HL-60 (cell line): ENCODE results near the gene CAMSAP2.

Experiments
- GABPA ChIP-seq: IDR thresholded peaks from 2 replicates; pipeline ENCODE4 v1.6.1; 2012; ENCODE audit warnings: low read depth
- POLR2AphosphoS5 ChIP-seq: IDR thresholded peaks from 2 replicates; pipeline ENCODE4 v1.6.1; 2012; ENCODE audit warnings: low read depth
- SPI1 ChIP-seq: IDR thresholded peaks from 2 replicates; pipeline ENCODE4 v1.6.1; 2012; ENCODE audit warnings: low read depth, mild to moderate bottlenecking, borderline replicate concordance
- TF ChIP-seq, protein P1 (sequence below): IDR thresholded peaks from one replicate; pipeline ENCODE4 v1.5.1; 2011; ENCODE audit warnings: low read length, control low read depth, inconsistent platforms; ENCODE audit not compliant: insufficient read depth
- TF ChIP-seq, protein P2 (sequence below): IDR thresholded peaks from 2 replicates; pipeline ENCODE4 v1.6.1; 2012; ENCODE audit warnings: low read depth; ENCODE audit not compliant: insufficient replicate concordance

GRCh38 chr1:200775850-200776249 lies 37.2 kb downstream of the CAMSAP2 start:
- TF ChIP-seq, protein P1, sequence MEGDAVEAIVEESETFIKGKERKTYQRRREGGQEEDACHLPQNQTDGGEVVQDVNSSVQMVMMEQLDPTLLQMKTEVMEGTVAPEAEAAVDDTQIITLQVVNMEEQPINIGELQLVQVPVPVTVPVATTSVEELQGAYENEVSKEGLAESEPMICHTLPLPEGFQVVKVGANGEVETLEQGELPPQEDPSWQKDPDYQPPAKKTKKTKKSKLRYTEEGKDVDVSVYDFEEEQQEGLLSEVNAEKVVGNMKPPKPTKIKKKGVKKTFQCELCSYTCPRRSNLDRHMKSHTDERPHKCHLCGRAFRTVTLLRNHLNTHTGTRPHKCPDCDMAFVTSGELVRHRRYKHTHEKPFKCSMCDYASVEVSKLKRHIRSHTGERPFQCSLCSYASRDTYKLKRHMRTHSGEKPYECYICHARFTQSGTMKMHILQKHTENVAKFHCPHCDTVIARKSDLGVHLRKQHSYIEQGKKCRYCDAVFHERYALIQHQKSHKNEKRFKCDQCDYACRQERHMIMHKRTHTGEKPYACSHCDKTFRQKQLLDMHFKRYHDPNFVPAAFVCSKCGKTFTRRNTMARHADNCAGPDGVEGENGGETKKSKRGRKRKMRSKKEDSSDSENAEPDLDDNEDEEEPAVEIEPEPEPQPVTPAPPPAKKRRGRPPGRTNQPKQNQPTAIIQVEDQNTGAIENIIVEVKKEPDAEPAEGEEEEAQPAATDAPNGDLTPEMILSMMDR, result no peak
- TF ChIP-seq, protein P2, sequence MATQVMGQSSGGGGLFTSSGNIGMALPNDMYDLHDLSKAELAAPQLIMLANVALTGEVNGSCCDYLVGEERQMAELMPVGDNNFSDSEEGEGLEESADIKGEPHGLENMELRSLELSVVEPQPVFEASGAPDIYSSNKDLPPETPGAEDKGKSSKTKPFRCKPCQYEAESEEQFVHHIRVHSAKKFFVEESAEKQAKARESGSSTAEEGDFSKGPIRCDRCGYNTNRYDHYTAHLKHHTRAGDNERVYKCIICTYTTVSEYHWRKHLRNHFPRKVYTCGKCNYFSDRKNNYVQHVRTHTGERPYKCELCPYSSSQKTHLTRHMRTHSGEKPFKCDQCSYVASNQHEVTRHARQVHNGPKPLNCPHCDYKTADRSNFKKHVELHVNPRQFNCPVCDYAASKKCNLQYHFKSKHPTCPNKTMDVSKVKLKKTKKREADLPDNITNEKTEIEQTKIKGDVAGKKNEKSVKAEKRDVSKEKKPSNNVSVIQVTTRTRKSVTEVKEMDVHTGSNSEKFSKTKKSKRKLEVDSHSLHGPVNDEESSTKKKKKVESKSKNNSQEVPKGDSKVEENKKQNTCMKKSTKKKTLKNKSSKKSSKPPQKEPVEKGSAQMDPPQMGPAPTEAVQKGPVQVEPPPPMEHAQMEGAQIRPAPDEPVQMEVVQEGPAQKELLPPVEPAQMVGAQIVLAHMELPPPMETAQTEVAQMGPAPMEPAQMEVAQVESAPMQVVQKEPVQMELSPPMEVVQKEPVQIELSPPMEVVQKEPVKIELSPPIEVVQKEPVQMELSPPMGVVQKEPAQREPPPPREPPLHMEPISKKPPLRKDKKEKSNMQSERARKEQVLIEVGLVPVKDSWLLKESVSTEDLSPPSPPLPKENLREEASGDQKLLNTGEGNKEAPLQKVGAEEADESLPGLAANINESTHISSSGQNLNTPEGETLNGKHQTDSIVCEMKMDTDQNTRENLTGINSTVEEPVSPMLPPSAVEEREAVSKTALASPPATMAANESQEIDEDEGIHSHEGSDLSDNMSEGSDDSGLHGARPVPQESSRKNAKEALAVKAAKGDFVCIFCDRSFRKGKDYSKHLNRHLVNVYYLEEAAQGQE, result no peak
- TF ChIP-seq GABPA (no peak), POLR2AphosphoS5 (no peak), SPI1 (no peak)
